Left lung (tissue), 10 donors: Measurements from ENCODE around the gene CNTN4. TPM values are rescaled to one million over a fixed set of nuclear protein-coding genes. Genes with fewer than 3 reads are reported as not detected.

ENCODE experiments used
- ATAC-seq: fragments of 200-7000 bp; cut with Tn5 transposase; one replicate; pipeline ENCODE4 v1.9.1; 2020; ENCODE audit warnings: moderate library complexity
- DNase-seq, 4 donors: peaks; one replicate each; pipeline ENCODE4 v3.0.0-alpha.2; 2013 to 2020
- H3K27ac ChIP-seq, 2 donors: fragments of 200-600 bp; sonication (generic) in 1 of 2; one replicate each; pipeline versions ENCODE4 v1.5.0 to v1.8.0; 2020 to 2021
- H3K27me3 ChIP-seq, 2 donors: fragments of 200-600 bp; sonication (generic) in 1 of 2; one replicate each; pipeline versions ENCODE4 v1.5.0 to v1.8.0; 2020 to 2021
- H3K36me3 ChIP-seq, 2 donors: fragments of 200-600 bp; sonication (generic) in 1 of 2; one replicate each; pipeline versions ENCODE4 v1.5.0 to v1.8.0; 2020 to 2021
- H3K4me1 ChIP-seq, 2 donors: fragments of 200-600 bp; one replicate each; pipeline ENCODE4 v1.8.0; 2021
- H3K4me3 ChIP-seq, 2 donors: fragments of 200-600 bp; sonication (generic) in 1 of 2; one replicate each; pipeline versions ENCODE4 v1.5.0 to v1.8.0; 2020 to 2021; ENCODE audit warnings: mild to moderate bottlenecking in 1 of 2
- H3K9me3 ChIP-seq, 2 donors: fragments of 200-600 bp; sonication (generic) in 1 of 2; one replicate each; pipeline versions ENCODE4 v1.5.0 to v1.8.0; 2020 to 2021
- intact Hi-C, 2 donors: fragments of 100-400 bp; cut with DNase I; formaldehyde crosslinking; loops; one replicate each; pipeline versions ENCODE4 v1.11.2 to v1.14.2; 2022
- polyA plus RNA-seq, 6 donors: library from polyadenylated mRNA; unstranded; fragments of 120-200 nt; gene quantifications; one replicate each; pipeline ENCODE4 v1.2.1, GENCODE V29; 2013; ENCODE audit not compliant: insufficient read length in 6 of 6
- total RNA-seq, 2 donors: library from RNA; stranded (reverse); fragmentation: NEBNext Ultra II Directional; extraction: Animal tissue kit (Norgen Biotek cat#: 25700); gene quantifications; one replicate each; pipeline ENCODE4 v1.2.1, GENCODE V29; 2021
- TF ChIP-seq, protein P1 (sequence below), 2 donors: fragments of 200-600 bp; sonication (generic) in 1 of 2; IDR thresholded peaks; one replicate each; pipeline versions ENCODE4 v1.5.0 to v1.8.0; 2021; ENCODE audit warnings: antibody characterized with exemption in 2 of 2
- donor health status: DM: no; HTN: yes; CAD: no.
- donor health status: DM: no; HTN: no; CAD: no.

The CNTN4 gene
- total and polyA plus RNA-seq, 8 donors, result 5.9 to 10.4 (median 8.2) TPM

GRCh38 chr3:2212206-2212605 is 113.5 kb downstream of the CNTN4 start:
- H3K4me1 ChIP-seq, result no peaks in the 10 kb centered on the region
- H3K27ac ChIP-seq, result no peak overlapping the region
- intact Hi-C loops, result no loop called here
- TF ChIP-seq, protein P1, sequence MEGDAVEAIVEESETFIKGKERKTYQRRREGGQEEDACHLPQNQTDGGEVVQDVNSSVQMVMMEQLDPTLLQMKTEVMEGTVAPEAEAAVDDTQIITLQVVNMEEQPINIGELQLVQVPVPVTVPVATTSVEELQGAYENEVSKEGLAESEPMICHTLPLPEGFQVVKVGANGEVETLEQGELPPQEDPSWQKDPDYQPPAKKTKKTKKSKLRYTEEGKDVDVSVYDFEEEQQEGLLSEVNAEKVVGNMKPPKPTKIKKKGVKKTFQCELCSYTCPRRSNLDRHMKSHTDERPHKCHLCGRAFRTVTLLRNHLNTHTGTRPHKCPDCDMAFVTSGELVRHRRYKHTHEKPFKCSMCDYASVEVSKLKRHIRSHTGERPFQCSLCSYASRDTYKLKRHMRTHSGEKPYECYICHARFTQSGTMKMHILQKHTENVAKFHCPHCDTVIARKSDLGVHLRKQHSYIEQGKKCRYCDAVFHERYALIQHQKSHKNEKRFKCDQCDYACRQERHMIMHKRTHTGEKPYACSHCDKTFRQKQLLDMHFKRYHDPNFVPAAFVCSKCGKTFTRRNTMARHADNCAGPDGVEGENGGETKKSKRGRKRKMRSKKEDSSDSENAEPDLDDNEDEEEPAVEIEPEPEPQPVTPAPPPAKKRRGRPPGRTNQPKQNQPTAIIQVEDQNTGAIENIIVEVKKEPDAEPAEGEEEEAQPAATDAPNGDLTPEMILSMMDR (IDR thresholded peaks at IDR 0.05), result no peak
- H3K9me3 ChIP-seq, result no peaks in the 10 kb centered on the region
- H3K27me3 ChIP-seq, result no peaks in the 10 kb centered on the region
- no peak for ATAC-seq
- H3K36me3 ChIP-seq, result no peaks in the 10 kb centered on the region
- no peak for DNase-seq
- no peak overlapping the region for H3K4me3 ChIP-seq

DNA sequence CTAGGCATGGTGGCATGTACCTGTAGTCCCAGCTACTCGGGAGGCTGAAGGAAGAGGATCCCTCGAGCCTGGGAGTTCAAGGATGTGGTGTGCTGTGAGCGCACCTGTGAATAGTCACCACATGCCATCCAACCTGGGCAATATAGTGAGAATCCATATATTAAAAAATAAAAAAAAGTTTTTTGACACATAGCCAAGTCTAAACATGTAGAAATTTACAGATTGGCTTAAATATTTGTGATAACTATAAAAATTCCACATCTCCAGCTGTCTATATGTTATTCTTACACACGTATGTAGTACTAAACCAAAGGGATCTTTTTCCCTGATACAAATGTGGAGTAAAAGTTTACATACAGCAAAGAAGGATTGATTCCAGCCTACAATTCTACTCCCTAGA is 119.7 kb downstream of the CNTN4 start:
- Histone ChIP-seq H3K27me3 (no peaks in the 10 kb centered on the region), H3K27ac (no peak overlapping the region), H3K4me1 (no peaks in the 10 kb centered on the region), H3K4me3 (no peak overlapping the region), H3K36me3 (no peaks in the 10 kb centered on the region), H3K9me3 (peaks cover 0 to 4% of the 10 kb centered on the region in 2 donors)
- no peak for DNase-seq
- intact Hi-C loops, result no loop called here
- no peak for ATAC-seq
- TF ChIP-seq, protein P1 (IDR thresholded peaks at IDR 0.05), result no peak

- Histone ChIP-seq H3K36me3 (no peaks in the 10 kb centered on the region), H3K9me3 (peaks cover 0 to 4% of the 10 kb centered on the region in 2 donors), H3K27ac (no peak overlapping the region), H3K27me3 (no peaks in the 10 kb centered on the region), H3K4me1 (no peaks in the 10 kb centered on the region), H3K4me3 (no peak overlapping the region)
- ATAC-seq, result no peak
- no peak for DNase-seq
- intact Hi-C loops, result no loop called here
- TF ChIP-seq, protein P1 (IDR thresholded peaks at IDR 0.05), result no peak
Observed at GRCh38 chr3:2218816-2219215, 120.2 kb downstream of the CNTN4 start.

- Histone ChIP-seq H3K9me3 (no peaks in the 10 kb centered on the region), H3K27me3 (no peaks in the 10 kb centered on the region), H3K4me1 (no peaks in the 10 kb centered on the region), H3K36me3 (no peaks in the 10 kb centered on the region), H3K27ac (no peak overlapping the region), H3K4me3 (no peak overlapping the region)
- intact Hi-C loops, result no loop called here
- ATAC-seq (no peak), DNase-seq (no peak)
- TF ChIP-seq, protein P1 (IDR thresholded peaks at IDR 0.05), result no peak
Observed at GRCh38 chr3:2236203-2236602, 137.5 kb downstream of the CNTN4 start.

- TF ChIP-seq, protein P1 (IDR thresholded peaks at IDR 0.05), result no peak
- H3K4me3 ChIP-seq, result no peak overlapping the region
- H3K36me3 ChIP-seq, result no peaks in the 10 kb centered on the region
- no peaks in the 10 kb centered on the region for H3K4me1 ChIP-seq
- ATAC-seq (no peak), DNase-seq (no peak)
- H3K9me3 ChIP-seq, result no peaks in the 10 kb centered on the region
- no peak overlapping the region for H3K27ac ChIP-seq
- intact Hi-C loops, result no loop called here
- no peaks in the 10 kb centered on the region for H3K27me3 ChIP-seq
Observed at GRCh38 chr3:2244137-2244536, 145.5 kb downstream of the CNTN4 start.
